Right cardiac atrium (tissue), 5 donors: ENCODE results near the gene CD69. TPM values are rescaled to one million over a fixed set of nuclear protein-coding genes. Genes with fewer than 3 reads are reported as not detected.

Experiments
- ATAC-seq, 2 donors: fragments of 200-7000 bp; cut with Tn5 transposase; one replicate each; pipeline versions ENCODE4 v1.8.0 to v1.9.1; 2020; ENCODE audit warnings: moderate library complexity in 2 of 2, mild to moderate bottlenecking in 1 of 2
- DNase-seq, 3 donors: peaks; one replicate each; pipeline ENCODE4 v3.0.0-alpha.2; 2020
- H3K27ac ChIP-seq: one replicate; pipeline ENCODE4 v1.5.1; 2013; ENCODE audit warnings: mild to moderate bottlenecking, low read length, control low read depth, moderate library complexity
- H3K27me3 ChIP-seq: one replicate; pipeline ENCODE4 v1.6.1; 2013; ENCODE audit not compliant: control insufficient read depth, insufficient read depth
- H3K4me1 ChIP-seq: one replicate; pipeline ENCODE4 v1.6.1; 2013; ENCODE audit warnings: low read length; ENCODE audit not compliant: control insufficient read depth, insufficient read depth
- H3K4me3 ChIP-seq: one replicate; pipeline ENCODE4 v1.5.1; 2013; ENCODE audit warnings: low read length, control low read depth
- H3K9me3 ChIP-seq: one replicate; pipeline ENCODE4 v1.6.1; 2013; ENCODE audit warnings: low read length; ENCODE audit not compliant: control insufficient read depth
- WGBS: extraction: QIAGEN DNeasy Blood & Tissue Kit; methylation state at CpG from one replicate; pipeline ENCODE4 v1.1.7; 2013; 5-methylcytosine and 5-hydroxymethylcytosine counted together
- intact Hi-C, 4 donors: fragments of 100-400 bp; cut with DNase I; formaldehyde crosslinking; loops; one replicate each; pipeline versions ENCODE4 v1.11.0 to v1.14.0; 2022 to 2023
- polyA plus RNA-seq: library from polyadenylated mRNA; stranded (reverse); fragments of 200-250 nt; gene quantifications from one replicate; pipeline ENCODE4 v1.2.3, GENCODE V29; 2013
- total RNA-seq, 4 donors: library from RNA; stranded (reverse); fragmentation: NEBNext Ultra II Directional; extraction: Animal tissue kit (Norgen Biotek cat#: 25700); gene quantifications; one replicate each; pipeline ENCODE4 v1.2.1, GENCODE V29; 2021
- donor health status: healthy with polysubstance abuse.
- donor health status: DM: no; HTN: yes; CAD: no.
- donor health status: DM: no; HTN: no; CAD: no.
- donor health status: DM: no; HTN: yes; CAD: no; lungs with severe emphysema.
- donor health status: DM: yes; HTN: yes; CAD: no.

The CD69 gene
- total and polyA plus RNA-seq, 5 donors: 0.48 to 1.9 (median 1.3) TPM

DNA sequence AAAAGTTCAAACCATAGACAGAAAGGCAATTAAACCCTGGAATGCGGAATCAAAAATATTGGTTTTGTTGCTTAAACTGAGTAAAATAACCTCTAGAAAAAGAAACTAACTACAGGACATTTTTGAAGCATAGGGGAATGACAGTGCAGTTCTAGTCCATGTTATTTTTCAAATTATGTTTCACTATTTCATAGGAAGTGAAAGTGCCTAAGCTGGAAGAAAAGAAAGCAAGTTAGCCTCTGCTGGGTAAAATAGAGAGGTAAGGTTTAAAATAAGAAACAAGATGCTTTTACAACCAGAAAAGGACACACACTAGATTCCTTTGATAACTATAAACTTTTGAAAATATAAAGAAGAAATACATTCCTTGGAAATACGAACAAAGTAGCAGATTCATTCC is 28.9 kb downstream of the CD69 start:
- 86% methylated on average over 2 of the region's 2 CpGs for WGBS
- DNase-seq: no peak

DNA sequence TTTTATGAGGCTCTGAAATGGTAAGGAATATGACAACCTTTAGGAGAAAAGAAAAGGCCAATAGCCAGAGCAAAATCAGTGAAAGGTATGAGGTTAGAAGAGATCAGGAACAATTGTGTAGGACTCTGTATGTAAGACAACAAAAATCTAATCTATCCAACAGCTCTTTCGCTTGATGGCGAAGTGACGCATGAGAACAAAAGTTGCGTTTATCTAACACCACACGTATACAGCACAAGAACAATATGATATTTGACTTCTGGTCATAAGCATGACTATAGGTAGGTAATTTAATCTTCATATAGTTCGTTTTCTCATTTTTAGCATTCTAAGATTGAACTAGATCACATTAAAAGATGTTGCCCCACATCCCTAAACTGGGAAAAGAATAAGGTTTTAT is 29.3 kb downstream of the CD69 start:
- WGBS: 71% methylated on average over 6 of the region's 6 CpGs
- Histone ChIP-seq H3K27me3 (no peaks in the 10 kb centered on the region), H3K27ac (no peak overlapping the region), H3K4me3 (no peak overlapping the region), H3K9me3 (no peaks in the 10 kb centered on the region), H3K4me1 (no peaks in the 10 kb centered on the region)
- intact Hi-C loops: no loop called here
- no peak for ATAC-seq
- DNase-seq: no peak

More for the DNA sequence above, 28.9 kb downstream of the CD69 start:
- Histone ChIP-seq H3K4me1 (no peaks in the 10 kb centered on the region), H3K27ac (no peak overlapping the region), H3K9me3 (no peaks in the 10 kb centered on the region), H3K4me3 (no peak overlapping the region), H3K27me3 (no peaks in the 10 kb centered on the region)
- intact Hi-C loops: no loop called here
- ATAC-seq: no peak

DNA sequence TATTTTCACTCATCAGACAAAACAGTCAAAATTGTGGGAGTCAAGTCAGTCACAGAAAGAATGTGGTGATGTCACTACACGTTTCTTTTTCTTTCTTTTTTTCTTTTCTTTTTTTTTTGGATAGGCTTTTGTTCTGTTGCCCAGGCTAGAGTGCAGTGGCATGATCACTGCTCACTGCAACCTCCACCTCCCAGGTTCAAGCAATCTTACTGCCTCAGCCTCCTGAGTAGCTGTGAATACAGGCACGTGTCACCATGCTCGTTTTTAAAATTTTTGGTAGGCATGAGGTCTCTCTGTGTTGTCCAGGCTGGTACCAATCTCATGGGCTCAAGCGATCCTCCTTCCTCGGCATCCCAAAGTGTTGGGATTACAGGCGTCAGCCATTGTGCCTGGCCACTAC is 30.1 kb downstream of the CD69 start:
- intact Hi-C loops: no loop called here
- 77% methylated on average over 6 of the region's 6 CpGs for WGBS
- Histone ChIP-seq H3K4me1 (no peaks in the 10 kb centered on the region), H3K27ac (no peak overlapping the region), H3K4me3 (no peak overlapping the region), H3K9me3 (no peaks in the 10 kb centered on the region), H3K27me3 (no peaks in the 10 kb centered on the region)
- no peak for ATAC-seq
- DNase-seq: no peak

DNA sequence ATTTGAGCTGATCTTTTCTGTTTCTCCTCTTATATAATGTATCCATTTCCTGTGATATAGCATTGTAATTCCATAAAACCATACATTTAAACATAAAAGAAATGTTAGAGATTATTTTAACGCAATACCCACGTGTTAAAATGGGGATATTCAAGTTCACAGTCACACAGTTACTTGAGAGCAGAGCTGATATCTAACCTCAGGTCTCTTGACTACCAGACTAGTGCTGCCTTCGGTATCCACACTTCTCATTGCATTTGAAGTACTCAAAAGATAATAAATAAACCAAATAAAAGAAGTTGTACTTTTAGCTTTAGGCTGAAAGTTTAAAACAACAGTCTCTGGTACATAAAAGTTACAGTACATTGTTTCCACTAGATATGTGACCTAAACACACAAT is 30.7 kb downstream of the CD69 start:
- WGBS: 48% methylated on average over 3 of the region's 3 CpGs
- ATAC-seq: no peak
- intact Hi-C loops: no loop called here
- Histone ChIP-seq H3K9me3 (no peaks in the 10 kb centered on the region), H3K4me1 (no peaks in the 10 kb centered on the region), H3K27ac (no peak overlapping the region), H3K4me3 (no peak overlapping the region), H3K27me3 (no peaks in the 10 kb centered on the region)
- no peak for DNase-seq

DNA sequence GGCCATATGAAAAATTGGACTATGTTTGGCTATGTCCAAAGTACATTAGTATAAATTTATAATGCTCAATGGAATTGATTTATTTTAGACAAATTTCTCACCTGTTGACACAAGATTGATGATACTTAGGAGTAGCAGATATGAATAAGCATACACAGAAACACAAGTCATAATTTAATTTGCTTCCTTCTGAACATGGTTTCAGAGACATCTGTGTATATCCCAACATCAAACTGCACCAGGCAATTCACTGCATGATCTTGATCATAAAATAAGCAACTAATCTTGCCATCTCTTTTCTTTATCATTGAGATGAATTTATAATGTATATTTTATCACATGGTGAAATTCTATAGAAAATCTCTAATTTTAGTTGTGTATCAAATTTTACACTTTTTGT is 31.6 kb downstream of the CD69 start:
- no peak overlapping the region for H3K27ac ChIP-seq
- intact Hi-C loops: no loop called here
- no peaks in the 10 kb centered on the region for H3K9me3 ChIP-seq
- H3K4me1 ChIP-seq: no peaks in the 10 kb centered on the region
- ATAC-seq: no peak
- no peak for DNase-seq
- H3K27me3 ChIP-seq: no peaks in the 10 kb centered on the region
- H3K4me3 ChIP-seq: no peak overlapping the region

- H3K4me1 ChIP-seq: no peaks in the 10 kb centered on the region
- ATAC-seq (no peak), DNase-seq (no peak)
- intact Hi-C loops: no loop called here
- H3K27me3 ChIP-seq: no peaks in the 10 kb centered on the region
- H3K4me3 ChIP-seq: no peak overlapping the region
- 87% methylated on average over 1 of the region's 1 CpG for WGBS
- H3K9me3 ChIP-seq: no peaks in the 10 kb centered on the region
- H3K27ac ChIP-seq: no peak overlapping the region
Observed at GRCh38 chr12:9727813-9728212, 32.9 kb downstream of the CD69 start.

DNA sequence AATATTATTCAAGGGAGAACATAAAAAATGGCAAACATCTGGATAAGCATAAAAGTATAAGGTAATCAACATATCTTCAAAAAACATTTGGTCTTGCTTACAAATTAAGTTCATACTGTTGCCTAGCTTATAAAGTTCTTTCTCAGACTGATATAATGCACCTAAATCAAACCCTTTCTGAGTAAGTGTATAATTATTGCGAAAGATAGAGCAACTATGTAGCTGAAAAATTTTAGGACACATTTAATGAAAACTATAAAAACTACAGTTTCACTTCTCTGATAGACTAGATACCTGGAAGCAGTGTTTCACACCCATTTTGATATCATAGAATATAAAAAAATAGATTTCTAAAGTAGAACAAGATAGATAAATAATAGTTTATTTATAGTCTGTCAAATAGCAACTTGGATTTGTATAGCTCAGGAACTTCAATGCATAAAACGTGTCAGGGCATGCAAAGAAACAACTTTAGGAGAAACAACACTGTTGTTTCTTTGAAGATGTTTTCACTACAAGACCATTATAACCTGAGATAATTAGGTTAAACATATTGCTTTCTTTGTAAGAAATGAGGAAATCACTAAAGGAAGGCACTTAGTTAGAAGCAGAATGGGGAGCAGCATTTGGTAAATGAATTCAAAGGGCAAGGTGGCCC is 35.4 kb downstream of the CD69 start:
- Histone ChIP-seq H3K4me3 (no peak overlapping the region), H3K27ac (no peak overlapping the region), H3K4me1 (no peaks in the 10 kb centered on the region), H3K9me3 (no peaks in the 10 kb centered on the region), H3K27me3 (no peaks in the 10 kb centered on the region)
- 62% methylated on average over 2 of the region's 2 CpGs for WGBS
- ATAC-seq: no peak
- DNase-seq: no peak
- intact Hi-C loops: no loop called here

GRCh38 chr12:9724023-9724422 is 36.7 kb downstream of the CD69 start:
- no peaks in the 10 kb centered on the region for H3K9me3 ChIP-seq
- no peaks in the 10 kb centered on the region for H3K27me3 ChIP-seq
- DNase-seq: no peak
- no peaks in the 10 kb centered on the region for H3K4me1 ChIP-seq
- no peak overlapping the region for H3K4me3 ChIP-seq
- H3K27ac ChIP-seq: no peak overlapping the region
- ATAC-seq: no peak
- intact Hi-C loops: no loop called here
- WGBS: 80% methylated on average over 1 of the region's 1 CpG

DNA sequence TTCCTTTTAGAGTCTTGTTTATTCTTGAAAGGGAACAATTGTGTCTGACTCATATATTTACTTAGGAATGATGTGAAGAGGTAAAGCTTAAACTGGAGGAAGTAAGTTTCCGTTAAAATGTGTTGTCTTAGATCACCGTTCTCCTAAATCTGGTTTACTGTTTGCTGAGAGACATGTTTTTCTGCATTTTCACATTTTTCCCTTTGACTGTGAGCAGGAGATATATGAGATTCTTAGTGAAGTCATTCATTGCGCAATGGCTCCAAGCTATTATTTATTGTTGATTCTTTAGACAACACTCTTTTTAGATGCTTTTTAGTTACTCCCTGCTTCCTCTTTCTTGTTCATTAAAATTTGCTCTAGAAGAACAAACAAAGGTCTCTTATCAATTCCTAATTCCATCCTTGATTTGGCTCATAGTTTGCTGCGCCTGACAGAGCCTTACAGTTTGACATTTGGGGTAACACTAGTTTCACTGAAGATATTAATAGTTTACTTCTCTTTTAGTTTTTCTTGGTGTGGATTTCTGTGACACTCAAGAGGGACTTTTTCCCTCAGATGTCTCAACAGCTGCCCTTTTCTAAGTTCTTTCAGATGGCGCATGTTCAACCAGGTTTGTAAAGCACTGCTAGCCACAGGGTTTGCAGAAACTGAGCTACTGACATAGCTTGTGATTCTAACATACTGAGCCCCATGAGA is 39.2 kb downstream of the CD69 start:
- DNase-seq: no peak
- ATAC-seq: no peak
- Histone ChIP-seq H3K4me3 (no peak overlapping the region), H3K9me3 (no peaks in the 10 kb centered on the region), H3K27ac (no peak overlapping the region), H3K27me3 (no peaks in the 10 kb centered on the region), H3K4me1 (no peaks in the 10 kb centered on the region)
- 68% methylated on average over 5 of the region's 5 CpGs for WGBS
- intact Hi-C loops: no loop called here

GRCh38 chr12:9719790-9720189 is 40.9 kb downstream of the CD69 start:
- Histone ChIP-seq H3K4me3 (no peak overlapping the region), H3K27ac (no peak overlapping the region), H3K27me3 (no peaks in the 10 kb centered on the region), H3K4me1 (no peaks in the 10 kb centered on the region), H3K9me3 (no peaks in the 10 kb centered on the region)
- no peak for DNase-seq
- intact Hi-C loops: no loop called here
- ATAC-seq: no peak
- 31% methylated on average over 1 of the region's 1 CpG for WGBS

- no peak for ATAC-seq
- Histone ChIP-seq H3K4me3 (no peak overlapping the region), H3K27ac (no peak overlapping the region), H3K27me3 (no peaks in the 10 kb centered on the region), H3K4me1 (no peaks in the 10 kb centered on the region), H3K9me3 (no peaks in the 10 kb centered on the region)
- no peak for DNase-seq
- WGBS: 95% methylated on average over 7 of the region's 7 CpGs
- intact Hi-C loops: no loop called here
Observed at GRCh38 chr12:9718968-9719367, 41.7 kb downstream of the CD69 start.
